ENCODE data around the gene TBX1.

Gene TBX1

DNA sequence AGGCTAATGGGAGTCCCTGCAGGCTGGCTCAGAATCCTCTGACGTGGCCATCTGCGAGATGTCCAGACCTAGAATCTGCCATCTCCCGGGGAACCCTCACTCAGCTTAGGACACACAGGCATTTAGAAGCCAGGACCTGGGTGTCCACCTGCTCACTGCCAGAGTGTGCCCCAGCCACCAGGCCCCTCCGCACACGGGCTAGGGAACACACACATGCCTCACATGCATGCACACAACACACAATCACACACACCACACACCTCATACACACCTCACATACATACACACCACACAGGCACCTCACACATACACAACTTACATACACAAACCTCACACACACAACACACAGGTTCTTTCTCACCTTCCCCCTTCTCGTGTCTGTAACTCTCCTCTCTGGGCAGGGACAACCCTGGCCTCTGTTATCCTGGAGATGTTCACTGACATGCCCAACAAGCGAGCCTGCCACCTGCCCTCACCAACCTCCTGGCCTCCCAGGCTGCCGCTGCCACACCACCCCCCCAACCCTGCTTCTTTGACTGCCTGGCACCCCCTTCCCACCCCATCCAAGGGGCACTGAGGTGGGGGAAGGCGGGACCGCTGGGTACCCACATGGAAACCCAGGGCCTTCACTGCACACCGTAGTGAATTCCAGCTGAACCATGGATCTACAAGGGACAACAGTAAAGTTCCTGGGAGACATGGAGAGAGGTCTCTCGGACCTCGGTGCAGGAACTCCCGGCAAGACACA, 56.0 kb downstream of the TBX1 start:
- DNase-seq: no peak
